ENCODE data around the gene GRHL1.
"Not testable (repeated sequence)": the region's sequence is repeated elsewhere in the genome, so short reads cannot be mapped to it uniquely, and the experiment has no call there.

Gene GRHL1
- 0.21 to 3.1 (median 1.4) reads per million in 9 experiments for total RNA-seq

- peak within 1 kb of the TSS; percentile 74 to 86 for H3K27ac Mint-ChIP-seq
These were observed at the start of gene GRHL1 for GRCh38 chr2:9951522-9952285. Gene GRHL1 (plus strand): TSS chr2:9951693. CDS start chr2:9951834, 141 bp downstream.

GRCh38 chr2:9905413-9905812, 46.1 kb upstream of the GRHL1 start:
- Mint-ChIP-seq H3K9me3 (no peaks in the 10 kb centered on the region), H3K4me3 (no peak overlapping the region), H3K36me3 (ENCODE audit: insufficient read depth) (peaks cover 13% of the 10 kb centered on the region), H3K4me1 (ENCODE audit: low read depth in 2 of 2) (peaks cover 3 to 13% of the 10 kb centered on the region in 2 donors), H3K27ac (no peak overlapping the region), H3K27me3 (no peaks in the 10 kb centered on the region)
- ATAC-seq (replicated peaks) (no peak), DNase-seq (no peak)

More at GRCh38 chr2:9951522-9952285, at the start of gene GRHL1:
- H3K27me3 Mint-ChIP-seq, result peaks cover 32 to 59% of the 10 kb centered on the region in 2 donors
- peak within 1 kb of the TSS; percentile 82 to 84 for H3K4me3 Mint-ChIP-seq
- H3K9me3 Mint-ChIP-seq, result no peaks in the 10 kb centered on the region
- H3K36me3 Mint-ChIP-seq (ENCODE audit: insufficient read depth), result peaks cover 7% of the 10 kb centered on the region
- ATAC-seq (replicated peaks) (peak; percentile 88), DNase-seq (peak; percentile 86 to 89 (median 86))
- peaks cover 4 to 7% of the 10 kb centered on the region in 2 donors for H3K4me1 Mint-ChIP-seq (ENCODE audit: low read depth in 2 of 2)

- no peaks in the 10 kb centered on the region for H3K9me3 Mint-ChIP-seq
- DNase-seq, result no peak
- peaks cover 23% of the 10 kb centered on the region for H3K36me3 Mint-ChIP-seq (ENCODE audit: insufficient read depth)
- H3K4me3 Mint-ChIP-seq, result no peak overlapping the region
- no peak for ATAC-seq (replicated peaks)
- peaks cover 3 to 15% of the 10 kb centered on the region in 2 donors for H3K4me1 Mint-ChIP-seq (ENCODE audit: low read depth in 2 of 2)
- no peak overlapping the region for H3K27ac Mint-ChIP-seq
- no peaks in the 10 kb centered on the region for H3K27me3 Mint-ChIP-seq
These were observed 44.1 kb upstream of the GRHL1 start for GRCh38 chr2:9907402-9907801.

- no peak overlapping the region for H3K4me3 Mint-ChIP-seq
- DNase-seq (no peak), ATAC-seq (replicated peaks) (no peak)
- H3K9me3 Mint-ChIP-seq, result no peaks in the 10 kb centered on the region
- no peak overlapping the region for H3K27ac Mint-ChIP-seq
- H3K27me3 Mint-ChIP-seq, result no peaks in the 10 kb centered on the region
- peaks cover 34% of the 10 kb centered on the region for H3K36me3 Mint-ChIP-seq (ENCODE audit: insufficient read depth)
- H3K4me1 Mint-ChIP-seq (ENCODE audit: low read depth in 2 of 2), result peaks cover 3 to 15% of the 10 kb centered on the region in 2 donors
These were observed 42.9 kb upstream of the GRHL1 start for GRCh38 chr2:9908639-9909038.

- DNase-seq, result no peak
- Mint-ChIP-seq H3K36me3 (ENCODE audit: insufficient read depth) (peaks cover 36% of the 10 kb centered on the region), H3K9me3 (no peaks in the 10 kb centered on the region), H3K4me1 (ENCODE audit: low read depth in 2 of 2) (peaks cover 3 to 15% of the 10 kb centered on the region in 2 donors), H3K27ac (no peak overlapping the region), H3K27me3 (no peaks in the 10 kb centered on the region), H3K4me3 (no peak overlapping the region)
- ATAC-seq (replicated peaks), result no peak
These were observed 42.4 kb upstream of the GRHL1 start for GRCh38 chr2:9909106-9909505.

- DNase-seq (no peak), ATAC-seq (replicated peaks) (no peak)
- peaks cover 3 to 15% of the 10 kb centered on the region in 2 donors for H3K4me1 Mint-ChIP-seq (ENCODE audit: low read depth in 2 of 2)
- no peaks in the 10 kb centered on the region for H3K27me3 Mint-ChIP-seq
- no peak overlapping the region for H3K4me3 Mint-ChIP-seq
- no peak overlapping the region for H3K27ac Mint-ChIP-seq
- peaks cover 39% of the 10 kb centered on the region for H3K36me3 Mint-ChIP-seq (ENCODE audit: insufficient read depth)
- no peaks in the 10 kb centered on the region for H3K9me3 Mint-ChIP-seq
These were observed 40.8 kb upstream of the GRHL1 start for GRCh38 chr2:9910699-9911098.

- peaks cover 43% of the 10 kb centered on the region for H3K36me3 Mint-ChIP-seq (ENCODE audit: insufficient read depth)
- H3K4me1 Mint-ChIP-seq (ENCODE audit: low read depth in 2 of 2), result peaks cover 3 to 15% of the 10 kb centered on the region in 2 donors
- ATAC-seq (replicated peaks) (no peak), DNase-seq (no peak)
- H3K27me3 Mint-ChIP-seq, result no peaks in the 10 kb centered on the region
- no peak overlapping the region for H3K4me3 Mint-ChIP-seq
- peak overlapping the region in 1 of 2 donors; percentile 10 for H3K27ac Mint-ChIP-seq
- no peaks in the 10 kb centered on the region for H3K9me3 Mint-ChIP-seq
These were observed 39.0 kb upstream of the GRHL1 start for GRCh38 chr2:9912468-9912867.

GRCh38 chr2:9914384-9915065, 37.0 kb upstream of the GRHL1 start:
- no peak overlapping the region for H3K4me3 Mint-ChIP-seq
- peaks cover 46% of the 10 kb centered on the region for H3K36me3 Mint-ChIP-seq (ENCODE audit: insufficient read depth)
- no peaks in the 10 kb centered on the region for H3K27me3 Mint-ChIP-seq
- no peaks in the 10 kb centered on the region for H3K9me3 Mint-ChIP-seq
- no peak overlapping the region for H3K27ac Mint-ChIP-seq
- peaks cover 0 to 6% of the 10 kb centered on the region in 2 donors for H3K4me1 Mint-ChIP-seq (ENCODE audit: low read depth in 2 of 2)
- ATAC-seq (replicated peaks) (no peak), DNase-seq (no peak)

GRCh38 chr2:9918275-9918674, 33.2 kb upstream of the GRHL1 start:
- Mint-ChIP-seq H3K27ac (no peak overlapping the region), H3K9me3 (no peaks in the 10 kb centered on the region), H3K27me3 (no peaks in the 10 kb centered on the region), H3K4me3 (no peak overlapping the region), H3K4me1 (ENCODE audit: low read depth in 2 of 2) (no peaks in the 10 kb centered on the region), H3K36me3 (ENCODE audit: insufficient read depth) (peaks cover 43% of the 10 kb centered on the region)
- DNase-seq (no peak), ATAC-seq (replicated peaks) (no peak)

- Mint-ChIP-seq H3K27me3 (no peaks in the 10 kb centered on the region), H3K4me1 (ENCODE audit: low read depth in 2 of 2) (no peaks in the 10 kb centered on the region), H3K9me3 (no peaks in the 10 kb centered on the region), H3K4me3 (no peak overlapping the region), H3K27ac (no peak overlapping the region), H3K36me3 (ENCODE audit: insufficient read depth) (peaks cover 42% of the 10 kb centered on the region)
- DNase-seq (no peak), ATAC-seq (replicated peaks) (no peak)
These were observed 32.0 kb upstream of the GRHL1 start for GRCh38 chr2:9919512-9919911.

- not testable (repeated sequence) for H3K27me3 Mint-ChIP-seq; H3K4me1 Mint-ChIP-seq (ENCODE audit: low read depth in 2 of 2); H3K9me3 Mint-ChIP-seq; H3K27ac Mint-ChIP-seq; DNase-seq; H3K4me3 Mint-ChIP-seq; ATAC-seq (replicated peaks)
- H3K36me3 Mint-ChIP-seq (ENCODE audit: insufficient read depth), result peaks cover 27% of the 10 kb centered on the region
These were observed 24.5 kb upstream of the GRHL1 start for GRCh38 chr2:9927020-9927419.

- Mint-ChIP-seq H3K9me3 (no peaks in the 10 kb centered on the region), H3K4me3 (no peak overlapping the region), H3K27ac (no peak overlapping the region), H3K27me3 (peaks cover 0 to 6% of the 10 kb centered on the region in 2 donors), H3K36me3 (ENCODE audit: insufficient read depth) (peaks cover 23% of the 10 kb centered on the region), H3K4me1 (ENCODE audit: low read depth in 2 of 2) (peaks cover 0 to 4% of the 10 kb centered on the region in 2 donors)
- no peak for ATAC-seq (replicated peaks)
- DNase-seq, result no peak
These were observed 14.2 kb upstream of the GRHL1 start for GRCh38 chr2:9937258-9937657.

GRCh38 chr2:9937968-9938367, 13.5 kb upstream of the GRHL1 start:
- H3K27me3 Mint-ChIP-seq, result peaks cover 0 to 13% of the 10 kb centered on the region in 2 donors
- peaks cover 20% of the 10 kb centered on the region for H3K36me3 Mint-ChIP-seq (ENCODE audit: insufficient read depth)
- H3K27ac Mint-ChIP-seq, result no peak overlapping the region
- DNase-seq, result no peak
- no peak overlapping the region for H3K4me3 Mint-ChIP-seq
- ATAC-seq (replicated peaks), result no peak
- H3K4me1 Mint-ChIP-seq (ENCODE audit: low read depth in 2 of 2), result peaks cover 0 to 4% of the 10 kb centered on the region in 2 donors
- no peaks in the 10 kb centered on the region for H3K9me3 Mint-ChIP-seq
